WTC11 (cell line): ENCODE data around the gene HTRA1. TPM values are rescaled to one million over a fixed set of nuclear protein-coding genes. Genes with fewer than 3 reads are reported as not detected.

Experiments
- ATAC-seq: fragments of 200-7000 bp; cut with Tn5 transposase; 2 replicates; pipeline ENCODE4 v1.10.0; 2021; ENCODE audit warnings: mild to moderate bottlenecking, moderate library complexity
- CTCF ChIA-PET: fragments of 300-600 bp; sonication (Branson Sonifier 250); formaldehyde crosslinking; loops from one replicate; lab custom pipeline; 2021; ENCODE audit warnings: antibody characterized with exemption; lab: Charles Lee
- POLR2A ChIA-PET: fragments of 350-600 bp; sonication (Branson Sonifier 250); formaldehyde crosslinking; loops from one replicate; lab custom pipeline; 2021; ENCODE audit warnings: antibody characterized with exemption; lab: Charles Lee
- DNase-seq: peaks from one replicate; pipeline ENCODE4 v3.0.0; 2021; ENCODE audit warnings: low spot score
- H3K27ac Mint-ChIP-seq: 2 replicates; pipeline ENCODE4 v1.8.0; 2021; ENCODE audit warnings: mixed read lengths
- H3K27me3 Mint-ChIP-seq: 2 replicates; pipeline ENCODE4 v1.8.0; 2021; ENCODE audit warnings: low read depth, mild to moderate bottlenecking, moderate library complexity, mixed read lengths
- H3K36me3 Mint-ChIP-seq: 2 replicates; pipeline ENCODE4 v1.8.0; 2021; ENCODE audit warnings: mixed read lengths
- H3K4me1 Mint-ChIP-seq: 2 replicates; pipeline ENCODE4 v1.8.0; 2022; ENCODE audit warnings: mixed read lengths
- H3K4me3 Mint-ChIP-seq: 2 replicates; pipeline ENCODE4 v1.8.0; 2021; ENCODE audit warnings: mild to moderate bottlenecking, moderate library complexity, mixed read lengths
- H3K9me3 Mint-ChIP-seq: 2 replicates; pipeline ENCODE4 v1.8.0; 2021; ENCODE audit warnings: mixed read lengths
- ATF1 ChIP-seq: sonication (generic); formaldehyde crosslinking; IDR thresholded peaks from 2 replicates; pipeline ENCODE4 v1.8.1; 2023; ENCODE audit warnings: mild to moderate bottlenecking, moderate library complexity, missing genetic modification reagents
- CBFB ChIP-seq: sonication (generic); formaldehyde crosslinking; IDR thresholded peaks from 2 replicates; pipeline ENCODE4 v1.8.1; 2022; ENCODE audit warnings: mild to moderate bottlenecking, low read depth, missing genetic modification reagents
- JUN ChIP-seq: sonication (generic); formaldehyde crosslinking; IDR thresholded peaks from 2 replicates; pipeline ENCODE4 v1.8.0; 2023; ENCODE audit warnings: mild to moderate bottlenecking, missing genetic modification reagents
- MYBL2 ChIP-seq: sonication (generic); formaldehyde crosslinking; IDR thresholded peaks from 2 replicates; pipeline ENCODE4 v1.8.1; 2023; ENCODE audit warnings: mild to moderate bottlenecking, moderate library complexity, missing genetic modification reagents
- NFATC4 ChIP-seq: fragments of 250-450 bp; sonication (Bioruptor Pico); IDR thresholded peaks from 2 replicates; pipeline ENCODE4 v1.9.0; 2021; ENCODE audit warnings: mild to moderate bottlenecking
- RELA ChIP-seq: sonication (generic); formaldehyde crosslinking; IDR thresholded peaks from 2 replicates; pipeline ENCODE4 v1.8.1; 2022; ENCODE audit warnings: missing genetic modification reagents, mild to moderate bottlenecking, borderline replicate concordance
- TCF7 ChIP-seq: sonication (generic); formaldehyde crosslinking; IDR thresholded peaks from 2 replicates; pipeline ENCODE4 v1.8.0; 2022; ENCODE audit warnings: mild to moderate bottlenecking, low read depth, missing genetic modification reagents, moderate library complexity
- TEAD4 ChIP-seq: sonication (generic); formaldehyde crosslinking; IDR thresholded peaks from 2 replicates; pipeline ENCODE4 v1.8.0; 2022; ENCODE audit warnings: mild to moderate bottlenecking, missing genetic modification reagents
- ZNF423 ChIP-seq: fragments of 250-450 bp; sonication (Bioruptor Pico); IDR thresholded peaks from 2 replicates; pipeline ENCODE4 v2.1.2; 2022; ENCODE audit warnings: mild to moderate bottlenecking, moderate library complexity
- total RNA-seq: library from RNA; stranded (reverse); gene quantifications from 3 replicates; pipeline ENCODE4 v1.2.3, GENCODE V29; 2021
- TF ChIP-seq, protein P1 (sequence below): sonication (generic); formaldehyde crosslinking; IDR thresholded peaks from 2 replicates; pipeline ENCODE4 v1.8.1; 2023; ENCODE audit warnings: mild to moderate bottlenecking, moderate library complexity, missing genetic modification reagents
- TF ChIP-seq, protein P2 (sequence below): fragments of 250-450 bp; sonication (Bioruptor Pico); IDR thresholded peaks from 2 replicates; pipeline ENCODE4 v1.9.0; 2021; ENCODE audit warnings: mild to moderate bottlenecking
- TF ChIP-seq, protein P3 (sequence below): sonication (generic); formaldehyde crosslinking; IDR thresholded peaks from 2 replicates; pipeline ENCODE4 v1.8.0; 2022; ENCODE audit warnings: mild to moderate bottlenecking, missing genetic modification reagents
- TF ChIP-seq, protein P4 (sequence below): fragments of 250-450 bp; sonication (Bioruptor Pico); IDR thresholded peaks from 2 replicates; pipeline ENCODE4 v1.8.0; 2021; ENCODE audit warnings: mild to moderate bottlenecking
- TF ChIP-seq, protein P5 (sequence below): sonication (generic); formaldehyde crosslinking; IDR thresholded peaks from 2 replicates; pipeline ENCODE4 v1.8.1; 2023; ENCODE audit warnings: mild to moderate bottlenecking, missing genetic modification reagents, moderate library complexity
- TF ChIP-seq, protein P6 (sequence below): sonication (generic); formaldehyde crosslinking; IDR thresholded peaks from 2 replicates; pipeline ENCODE4 v1.8.0; 2022; ENCODE audit warnings: mild to moderate bottlenecking, missing genetic modification reagents
- TF ChIP-seq, protein P7 (sequence below): fragments of 200-600 bp; IDR thresholded peaks from 2 replicates; pipeline ENCODE4 v1.8.0; 2022; ENCODE audit warnings: antibody characterized with exemption

HTRA1 gene
- total RNA-seq, 1 experiment from 2014 or later: 18.3 TPM

DNA sequence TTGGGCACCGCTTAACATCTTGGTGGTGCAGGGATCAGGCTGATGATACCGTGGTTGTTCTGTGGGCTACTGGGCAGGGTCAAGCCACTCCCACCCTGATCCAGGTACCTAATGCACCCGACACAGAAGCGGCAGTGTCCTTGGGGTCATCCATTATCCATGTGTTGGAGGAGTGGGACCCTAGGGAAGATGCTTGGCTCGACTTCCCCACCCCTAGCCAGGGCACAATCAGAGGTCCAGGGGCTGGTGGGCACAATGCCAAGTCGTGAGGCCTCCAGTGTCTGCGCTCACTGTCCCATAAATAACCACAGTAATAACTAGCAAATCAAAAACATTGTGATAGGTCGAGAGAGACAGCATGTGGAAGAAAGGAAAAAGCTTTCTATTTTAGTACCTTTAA is 37.7 kb downstream of the HTRA1 start:
- CTCF ChIA-PET: interaction anchor here (1.2 kb wide), 1 partner anchor 66 kb away, joined by 3 read pairs; no protein-coding TSS in a partner anchor
- no peaks in the 10 kb centered on the region for H3K27me3 Mint-ChIP-seq
- H3K4me1 Mint-ChIP-seq: peaks cover 8% of the 10 kb centered on the region
- no peak overlapping the region for H3K27ac Mint-ChIP-seq
- H3K36me3 Mint-ChIP-seq: no peaks in the 10 kb centered on the region
- POLR2A ChIA-PET: no interaction called here
- ATAC-seq: no peak
- no peak for TF ChIP-seq ZNF423
- TF ChIP-seq, protein P1, sequence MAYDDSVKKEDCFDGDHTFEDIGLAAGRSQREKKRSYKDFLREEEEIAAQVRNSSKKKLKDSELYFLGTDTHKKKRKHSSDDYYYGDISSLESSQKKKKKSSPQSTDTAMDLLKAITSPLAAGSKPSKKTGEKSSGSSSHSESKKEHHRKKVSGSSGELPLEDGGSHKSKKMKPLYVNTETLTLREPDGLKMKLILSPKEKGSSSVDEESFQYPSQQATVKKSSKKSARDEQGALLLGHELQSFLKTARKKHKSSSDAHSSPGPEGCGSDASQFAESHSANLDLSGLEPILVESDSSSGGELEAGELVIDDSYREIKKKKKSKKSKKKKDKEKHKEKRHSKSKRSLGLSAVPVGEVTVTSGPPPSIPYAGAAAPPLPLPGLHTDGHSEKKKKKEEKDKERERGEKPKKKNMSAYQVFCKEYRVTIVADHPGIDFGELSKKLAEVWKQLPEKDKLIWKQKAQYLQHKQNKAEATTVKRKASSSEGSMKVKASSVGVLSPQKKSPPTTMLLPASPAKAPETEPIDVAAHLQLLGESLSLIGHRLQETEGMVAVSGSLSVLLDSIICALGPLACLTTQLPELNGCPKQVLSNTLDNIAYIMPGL (CRISPR knock-in tag): no peak
- TF ChIP-seq ATF1 (CRISPR knock-in tag): no peak
- TF ChIP-seq, protein P2, sequence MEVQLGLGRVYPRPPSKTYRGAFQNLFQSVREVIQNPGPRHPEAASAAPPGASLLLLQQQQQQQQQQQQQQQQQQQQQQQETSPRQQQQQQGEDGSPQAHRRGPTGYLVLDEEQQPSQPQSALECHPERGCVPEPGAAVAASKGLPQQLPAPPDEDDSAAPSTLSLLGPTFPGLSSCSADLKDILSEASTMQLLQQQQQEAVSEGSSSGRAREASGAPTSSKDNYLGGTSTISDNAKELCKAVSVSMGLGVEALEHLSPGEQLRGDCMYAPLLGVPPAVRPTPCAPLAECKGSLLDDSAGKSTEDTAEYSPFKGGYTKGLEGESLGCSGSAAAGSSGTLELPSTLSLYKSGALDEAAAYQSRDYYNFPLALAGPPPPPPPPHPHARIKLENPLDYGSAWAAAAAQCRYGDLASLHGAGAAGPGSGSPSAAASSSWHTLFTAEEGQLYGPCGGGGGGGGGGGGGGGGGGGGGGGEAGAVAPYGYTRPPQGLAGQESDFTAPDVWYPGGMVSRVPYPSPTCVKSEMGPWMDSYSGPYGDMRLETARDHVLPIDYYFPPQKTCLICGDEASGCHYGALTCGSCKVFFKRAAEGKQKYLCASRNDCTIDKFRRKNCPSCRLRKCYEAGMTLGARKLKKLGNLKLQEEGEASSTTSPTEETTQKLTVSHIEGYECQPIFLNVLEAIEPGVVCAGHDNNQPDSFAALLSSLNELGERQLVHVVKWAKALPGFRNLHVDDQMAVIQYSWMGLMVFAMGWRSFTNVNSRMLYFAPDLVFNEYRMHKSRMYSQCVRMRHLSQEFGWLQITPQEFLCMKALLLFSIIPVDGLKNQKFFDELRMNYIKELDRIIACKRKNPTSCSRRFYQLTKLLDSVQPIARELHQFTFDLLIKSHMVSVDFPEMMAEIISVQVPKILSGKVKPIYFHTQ (CRISPR knock-in tag): no peak
- no peak for TF ChIP-seq NFATC4 (CRISPR knock-in tag)
- no peak for TF ChIP-seq MYBL2 (CRISPR knock-in tag)
- no peak for TF ChIP-seq TEAD4 (CRISPR knock-in tag)
- no peak for TF ChIP-seq CBFB (CRISPR knock-in tag)
- TF ChIP-seq, protein P3, sequence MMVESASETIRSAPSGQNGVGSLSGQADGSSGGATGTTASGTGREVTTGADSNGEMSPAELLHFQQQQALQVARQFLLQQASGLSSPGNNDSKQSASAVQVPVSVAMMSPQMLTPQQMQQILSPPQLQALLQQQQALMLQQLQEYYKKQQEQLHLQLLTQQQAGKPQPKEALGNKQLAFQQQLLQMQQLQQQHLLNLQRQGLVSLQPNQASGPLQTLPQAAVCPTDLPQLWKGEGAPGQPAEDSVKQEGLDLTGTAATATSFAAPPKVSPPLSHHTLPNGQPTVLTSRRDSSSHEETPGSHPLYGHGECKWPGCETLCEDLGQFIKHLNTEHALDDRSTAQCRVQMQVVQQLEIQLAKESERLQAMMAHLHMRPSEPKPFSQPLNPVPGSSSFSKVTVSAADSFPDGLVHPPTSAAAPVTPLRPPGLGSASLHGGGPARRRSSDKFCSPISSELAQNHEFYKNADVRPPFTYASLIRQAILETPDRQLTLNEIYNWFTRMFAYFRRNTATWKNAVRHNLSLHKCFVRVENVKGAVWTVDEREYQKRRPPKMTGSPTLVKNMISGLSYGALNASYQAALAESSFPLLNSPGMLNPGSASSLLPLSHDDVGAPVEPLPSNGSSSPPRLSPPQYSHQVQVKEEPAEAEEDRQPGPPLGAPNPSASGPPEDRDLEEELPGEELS (CRISPR knock-in tag): no peak
- TF ChIP-seq, protein P4, sequence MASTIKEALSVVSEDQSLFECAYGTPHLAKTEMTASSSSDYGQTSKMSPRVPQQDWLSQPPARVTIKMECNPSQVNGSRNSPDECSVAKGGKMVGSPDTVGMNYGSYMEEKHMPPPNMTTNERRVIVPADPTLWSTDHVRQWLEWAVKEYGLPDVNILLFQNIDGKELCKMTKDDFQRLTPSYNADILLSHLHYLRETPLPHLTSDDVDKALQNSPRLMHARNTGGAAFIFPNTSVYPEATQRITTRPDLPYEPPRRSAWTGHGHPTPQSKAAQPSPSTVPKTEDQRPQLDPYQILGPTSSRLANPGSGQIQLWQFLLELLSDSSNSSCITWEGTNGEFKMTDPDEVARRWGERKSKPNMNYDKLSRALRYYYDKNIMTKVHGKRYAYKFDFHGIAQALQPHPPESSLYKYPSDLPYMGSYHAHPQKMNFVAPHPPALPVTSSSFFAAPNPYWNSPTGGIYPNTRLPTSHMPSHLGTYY (CRISPR knock-in tag): no peak
- TF ChIP-seq RELA: no peak
- TF ChIP-seq, protein P5, sequence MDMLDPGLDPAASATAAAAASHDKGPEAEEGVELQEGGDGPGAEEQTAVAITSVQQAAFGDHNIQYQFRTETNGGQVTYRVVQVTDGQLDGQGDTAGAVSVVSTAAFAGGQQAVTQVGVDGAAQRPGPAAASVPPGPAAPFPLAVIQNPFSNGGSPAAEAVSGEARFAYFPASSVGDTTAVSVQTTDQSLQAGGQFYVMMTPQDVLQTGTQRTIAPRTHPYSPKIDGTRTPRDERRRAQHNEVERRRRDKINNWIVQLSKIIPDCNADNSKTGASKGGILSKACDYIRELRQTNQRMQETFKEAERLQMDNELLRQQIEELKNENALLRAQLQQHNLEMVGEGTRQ (CRISPR knock-in tag): no peak
- TF ChIP-seq, protein P6, sequence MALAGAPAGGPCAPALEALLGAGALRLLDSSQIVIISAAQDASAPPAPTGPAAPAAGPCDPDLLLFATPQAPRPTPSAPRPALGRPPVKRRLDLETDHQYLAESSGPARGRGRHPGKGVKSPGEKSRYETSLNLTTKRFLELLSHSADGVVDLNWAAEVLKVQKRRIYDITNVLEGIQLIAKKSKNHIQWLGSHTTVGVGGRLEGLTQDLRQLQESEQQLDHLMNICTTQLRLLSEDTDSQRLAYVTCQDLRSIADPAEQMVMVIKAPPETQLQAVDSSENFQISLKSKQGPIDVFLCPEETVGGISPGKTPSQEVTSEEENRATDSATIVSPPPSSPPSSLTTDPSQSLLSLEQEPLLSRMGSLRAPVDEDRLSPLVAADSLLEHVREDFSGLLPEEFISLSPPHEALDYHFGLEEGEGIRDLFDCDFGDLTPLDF: no peak
- no peak for TF ChIP-seq TCF7 (CRISPR knock-in tag)
- DNase-seq: no peak
- no peak overlapping the region for H3K4me3 Mint-ChIP-seq
- no peaks in the 10 kb centered on the region for H3K9me3 Mint-ChIP-seq

DNA sequence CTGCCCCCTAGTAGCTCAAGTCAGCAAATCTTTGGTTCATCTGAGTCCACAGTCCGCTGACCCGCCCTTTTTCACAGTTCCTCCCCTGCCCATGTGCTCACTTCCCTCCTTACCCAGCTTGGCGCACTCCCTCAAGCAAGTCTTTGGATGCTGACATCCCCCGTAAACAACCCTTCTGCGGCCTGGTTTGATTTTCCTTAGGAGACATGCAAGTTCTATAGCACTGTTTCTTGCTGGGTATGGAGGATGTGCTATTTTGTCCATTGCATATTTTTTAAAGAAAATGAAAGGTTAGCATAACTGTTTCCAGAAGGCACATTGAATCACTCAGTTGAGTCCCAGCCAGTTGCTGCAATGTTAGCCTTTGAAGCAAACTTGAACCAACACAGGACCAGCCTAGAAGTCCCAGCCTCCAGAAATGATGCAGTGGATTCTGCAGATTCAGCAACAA is 38.2 kb downstream of the HTRA1 start:
- CTCF ChIA-PET: interaction anchor here (1.2 kb wide), 1 partner anchor 66 kb away, joined by 3 read pairs; no protein-coding TSS in a partner anchor
- TF ChIP-seq, protein P7, sequence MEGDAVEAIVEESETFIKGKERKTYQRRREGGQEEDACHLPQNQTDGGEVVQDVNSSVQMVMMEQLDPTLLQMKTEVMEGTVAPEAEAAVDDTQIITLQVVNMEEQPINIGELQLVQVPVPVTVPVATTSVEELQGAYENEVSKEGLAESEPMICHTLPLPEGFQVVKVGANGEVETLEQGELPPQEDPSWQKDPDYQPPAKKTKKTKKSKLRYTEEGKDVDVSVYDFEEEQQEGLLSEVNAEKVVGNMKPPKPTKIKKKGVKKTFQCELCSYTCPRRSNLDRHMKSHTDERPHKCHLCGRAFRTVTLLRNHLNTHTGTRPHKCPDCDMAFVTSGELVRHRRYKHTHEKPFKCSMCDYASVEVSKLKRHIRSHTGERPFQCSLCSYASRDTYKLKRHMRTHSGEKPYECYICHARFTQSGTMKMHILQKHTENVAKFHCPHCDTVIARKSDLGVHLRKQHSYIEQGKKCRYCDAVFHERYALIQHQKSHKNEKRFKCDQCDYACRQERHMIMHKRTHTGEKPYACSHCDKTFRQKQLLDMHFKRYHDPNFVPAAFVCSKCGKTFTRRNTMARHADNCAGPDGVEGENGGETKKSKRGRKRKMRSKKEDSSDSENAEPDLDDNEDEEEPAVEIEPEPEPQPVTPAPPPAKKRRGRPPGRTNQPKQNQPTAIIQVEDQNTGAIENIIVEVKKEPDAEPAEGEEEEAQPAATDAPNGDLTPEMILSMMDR: no peak
- TF ChIP-seq JUN (CRISPR knock-in tag): no peak
- TF ChIP-seq, all 79 proteins: peak for 0
- Mint-ChIP-seq H3K4me3 (no peak overlapping the region), H3K9me3 (no peaks in the 10 kb centered on the region), H3K36me3 (no peaks in the 10 kb centered on the region), H3K27me3 (no peaks in the 10 kb centered on the region), H3K4me1 (peaks cover 8% of the 10 kb centered on the region), H3K27ac (no peak overlapping the region)
- POLR2A ChIA-PET: no interaction called here
- ATAC-seq (no peak), DNase-seq (no peak)
